ENCODE measurements around the gene GSTM1. TPM values are rescaled to one million over a fixed set of nuclear protein-coding genes. Genes with fewer than 3 reads are reported as not detected.
"Not testable (repeated sequence)": the region's sequence is repeated elsewhere in the genome, so short reads cannot be mapped to it uniquely, and the experiment has no call there.

The GSTM1 gene
- polyA plus RNA-seq, 3 donors: 13.5 to 27.7 TPM; not detected in 1

DNA sequence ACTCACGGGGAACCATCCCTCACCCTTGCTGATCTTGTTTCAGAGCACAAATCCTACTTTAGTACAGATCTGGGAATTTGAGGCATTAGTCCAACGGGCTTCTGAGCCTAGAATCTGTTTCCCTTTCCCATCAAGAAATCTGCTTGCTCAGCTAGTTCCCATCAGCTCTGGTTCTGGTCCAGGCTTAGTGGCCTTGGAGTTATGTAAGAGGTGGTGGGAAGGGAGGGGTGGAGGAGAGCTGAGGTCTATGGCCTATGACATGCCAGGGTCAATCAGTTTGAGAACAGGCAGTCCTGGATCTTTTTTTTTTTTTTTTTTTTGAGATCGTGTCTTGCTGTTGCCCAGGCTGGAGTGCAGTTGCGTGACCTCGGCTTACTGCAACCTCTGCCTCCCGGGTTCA, 4.1 kb downstream of the GSTM1 start:
- no peak for DNase-seq
- Mint-ChIP-seq H3K4me3 (no peak overlapping the region), H3K9me3 (no peaks in the 10 kb centered on the region), H3K4me1 (no peaks in the 10 kb centered on the region), H3K27ac (no peak overlapping the region), H3K27me3 (ENCODE audit: low read depth in 3 of 3) (no peaks in the 10 kb centered on the region), H3K36me3 (peaks cover 0 to 14% of the 10 kb centered on the region in 2 donors)
- Histone ChIP-seq H3K4me1 (ENCODE audit: control insufficient read depth in 1 of 2, insufficient read depth in 2 of 2, low read length in 2 of 2) (peaks cover 0 to 10% of the 10 kb centered on the region in 2 donors), H4K20me1 (ENCODE audit: insufficient read depth, low read length) (no peaks in the 10 kb centered on the region), H3K79me2 (ENCODE audit: insufficient read depth, low read length) (no peaks in the 10 kb centered on the region), H3K27me3 (ENCODE audit: control insufficient read depth in 2 of 2, insufficient read depth in 2 of 2, low read length in 2 of 2) (no peaks in the 10 kb centered on the region), H2AFZ (ENCODE audit: insufficient read depth, low read depth, low read length, poor library complexity, severe bottlenecking) (no peak overlapping the region), H3K9ac (ENCODE audit: insufficient read depth, low read length, poor library complexity, severe bottlenecking) (no peak overlapping the region), H3K27ac (ENCODE audit: low read depth in 1 of 2, low read length in 2 of 2) (no peak overlapping the region), H3K4me2 (replicated peaks; ENCODE audit: extremely low read depth, low read length, poor library complexity, severe bottlenecking) (no peak overlapping the region), H3K4me3 (replicated peaks in 1 of 3; ENCODE audit: low read depth in 2 of 3, low read length in 3 of 3) (no peak overlapping the region), H3K36me3 (replicated peaks in 1 of 2; ENCODE audit: control insufficient read depth in 1 of 2, insufficient read depth in 2 of 2, low read length in 2 of 2) (no peaks in the 10 kb centered on the region), H3K9me3 (replicated peaks in 1 of 2; ENCODE audit: control insufficient read depth in 1 of 2, insufficient read depth in 1 of 2, low read length in 2 of 2) (no peaks in the 10 kb centered on the region)
- TF ChIP-seq, protein P1, sequence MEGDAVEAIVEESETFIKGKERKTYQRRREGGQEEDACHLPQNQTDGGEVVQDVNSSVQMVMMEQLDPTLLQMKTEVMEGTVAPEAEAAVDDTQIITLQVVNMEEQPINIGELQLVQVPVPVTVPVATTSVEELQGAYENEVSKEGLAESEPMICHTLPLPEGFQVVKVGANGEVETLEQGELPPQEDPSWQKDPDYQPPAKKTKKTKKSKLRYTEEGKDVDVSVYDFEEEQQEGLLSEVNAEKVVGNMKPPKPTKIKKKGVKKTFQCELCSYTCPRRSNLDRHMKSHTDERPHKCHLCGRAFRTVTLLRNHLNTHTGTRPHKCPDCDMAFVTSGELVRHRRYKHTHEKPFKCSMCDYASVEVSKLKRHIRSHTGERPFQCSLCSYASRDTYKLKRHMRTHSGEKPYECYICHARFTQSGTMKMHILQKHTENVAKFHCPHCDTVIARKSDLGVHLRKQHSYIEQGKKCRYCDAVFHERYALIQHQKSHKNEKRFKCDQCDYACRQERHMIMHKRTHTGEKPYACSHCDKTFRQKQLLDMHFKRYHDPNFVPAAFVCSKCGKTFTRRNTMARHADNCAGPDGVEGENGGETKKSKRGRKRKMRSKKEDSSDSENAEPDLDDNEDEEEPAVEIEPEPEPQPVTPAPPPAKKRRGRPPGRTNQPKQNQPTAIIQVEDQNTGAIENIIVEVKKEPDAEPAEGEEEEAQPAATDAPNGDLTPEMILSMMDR (IDR thresholded peaks at IDR 0.05): no peak
- intact Hi-C loops (cut with micrococcal nuclease): no loop called here
- WGBS (ENCODE audit: insufficient coverage): no CpG with 5 or more reads among the region's 6 CpGs

DNA sequence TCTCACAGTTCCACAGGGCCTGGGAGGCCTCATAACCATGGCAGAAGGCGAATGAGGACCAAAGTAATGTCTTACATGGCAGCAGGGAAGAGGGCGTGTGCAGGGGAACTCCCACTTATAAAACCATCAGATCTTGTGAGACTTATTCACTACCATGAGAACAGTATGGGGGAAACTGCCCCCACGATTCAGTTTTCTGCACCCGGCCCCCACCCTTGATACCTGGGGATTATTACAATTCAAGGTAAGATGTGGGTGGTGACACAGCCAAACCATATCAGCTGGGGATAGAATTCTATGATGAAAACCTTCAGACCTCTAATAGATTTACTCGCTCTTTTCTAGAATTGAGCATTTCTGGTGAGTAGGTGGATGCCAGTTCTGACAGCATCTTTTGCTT, 6.8 kb downstream of the GSTM1 start:
- H3K27ac Mint-ChIP-seq; H3K27me3 Mint-ChIP-seq (ENCODE audit: low read depth in 3 of 3); H3K9ac ChIP-seq (ENCODE audit: insufficient read depth, low read length, poor library complexity, severe bottlenecking); H2AFZ ChIP-seq (ENCODE audit: insufficient read depth, low read depth, low read length, poor library complexity, severe bottlenecking); H3K4me3 ChIP-seq (replicated peaks in 1 of 3; ENCODE audit: low read depth in 2 of 3, low read length in 3 of 3); H3K9me3 ChIP-seq (replicated peaks in 1 of 2; ENCODE audit: control insufficient read depth in 1 of 2, insufficient read depth in 1 of 2, low read length in 2 of 2); H3K27ac ChIP-seq (ENCODE audit: low read depth in 1 of 2, low read length in 2 of 2); H3K4me1 ChIP-seq (ENCODE audit: control insufficient read depth in 1 of 2, insufficient read depth in 2 of 2, low read length in 2 of 2); DNase-seq; H3K79me2 ChIP-seq (ENCODE audit: insufficient read depth, low read length); H3K27me3 ChIP-seq (ENCODE audit: control insufficient read depth in 2 of 2, insufficient read depth in 2 of 2, low read length in 2 of 2); H3K4me2 ChIP-seq (replicated peaks; ENCODE audit: extremely low read depth, low read length, poor library complexity, severe bottlenecking); intact Hi-C loops (cut with micrococcal nuclease); H3K4me1 Mint-ChIP-seq; H3K4me3 Mint-ChIP-seq; H4K20me1 ChIP-seq (ENCODE audit: insufficient read depth, low read length); H3K9me3 Mint-ChIP-seq; H3K36me3 ChIP-seq (replicated peaks in 1 of 2; ENCODE audit: control insufficient read depth in 1 of 2, insufficient read depth in 2 of 2, low read length in 2 of 2): not testable (repeated sequence)
- WGBS (ENCODE audit: insufficient coverage): no CpG with 5 or more reads among the region's 5 CpGs
- H3K36me3 Mint-ChIP-seq: peaks cover 0 to 17% of the 10 kb centered on the region in 2 donors

DNA sequence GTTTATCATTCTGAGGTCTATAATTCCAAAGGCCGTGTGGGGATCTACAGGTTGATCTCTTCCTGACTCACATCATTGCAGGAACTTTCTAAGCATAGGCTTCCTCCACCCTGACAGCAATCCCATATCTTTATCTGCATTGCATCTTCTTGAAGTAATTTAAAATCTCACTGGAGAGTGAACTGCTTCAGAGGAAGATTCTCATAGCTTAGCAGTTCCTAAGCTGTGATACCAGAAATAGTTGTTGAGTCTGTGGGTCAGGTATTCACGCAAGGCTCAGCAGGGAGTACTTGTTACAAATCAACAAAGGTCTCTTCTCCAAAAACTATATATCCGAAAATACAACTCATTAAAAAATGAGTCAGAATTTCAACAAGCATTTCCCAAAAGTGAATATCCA, 7.5 kb downstream of the GSTM1 start:
- H3K9ac ChIP-seq (ENCODE audit: insufficient read depth, low read length, poor library complexity, severe bottlenecking); H3K4me1 ChIP-seq (ENCODE audit: control insufficient read depth in 1 of 2, insufficient read depth in 2 of 2, low read length in 2 of 2); H3K79me2 ChIP-seq (ENCODE audit: insufficient read depth, low read length); H3K36me3 ChIP-seq (replicated peaks in 1 of 2; ENCODE audit: control insufficient read depth in 1 of 2, insufficient read depth in 2 of 2, low read length in 2 of 2); H3K27me3 Mint-ChIP-seq (ENCODE audit: low read depth in 3 of 3); H3K4me2 ChIP-seq (replicated peaks; ENCODE audit: extremely low read depth, low read length, poor library complexity, severe bottlenecking); H3K4me3 Mint-ChIP-seq; H3K27me3 ChIP-seq (ENCODE audit: control insufficient read depth in 2 of 2, insufficient read depth in 2 of 2, low read length in 2 of 2); H3K4me3 ChIP-seq (replicated peaks in 1 of 3; ENCODE audit: low read depth in 2 of 3, low read length in 3 of 3); H3K4me1 Mint-ChIP-seq; DNase-seq; H3K27ac ChIP-seq (ENCODE audit: low read depth in 1 of 2, low read length in 2 of 2); H4K20me1 ChIP-seq (ENCODE audit: insufficient read depth, low read length); H2AFZ ChIP-seq (ENCODE audit: insufficient read depth, low read depth, low read length, poor library complexity, severe bottlenecking); H3K9me3 ChIP-seq (replicated peaks in 1 of 2; ENCODE audit: control insufficient read depth in 1 of 2, insufficient read depth in 1 of 2, low read length in 2 of 2); intact Hi-C loops (cut with micrococcal nuclease); H3K9me3 Mint-ChIP-seq; H3K27ac Mint-ChIP-seq: not testable (repeated sequence)
- no CpG with 5 or more reads among the region's 3 CpGs for WGBS (ENCODE audit: insufficient coverage)
- peaks cover 0 to 15% of the 10 kb centered on the region in 2 donors for H3K36me3 Mint-ChIP-seq

All from CD14-positive monocyte (primary cell).